Measurements from ENCODE around the gene KCNN3. TPM values are rescaled to one million over a fixed set of nuclear protein-coding genes. Genes with fewer than 3 reads are reported as not detected.

Gene KCNN3
- total RNA-seq, 4 donors from 2014 or later = under 0.01 to 0.57 (median 0.08) TPM

- TF ChIP-seq CTCF (IDR thresholded peaks at IDR 0.05; ENCODE audit: low read depth) = no peak
Measured at GRCh38 chr1:154682254-154682653, 187.8 kb downstream of the KCNN3 start.

- TF ChIP-seq CTCF (IDR thresholded peaks at IDR 0.05; ENCODE audit: low read depth) = no peak
Measured at GRCh38 chr1:154669464-154670282, 200.4 kb downstream of the KCNN3 start.

GRCh38 chr1:154666051-154666790 lies 203.9 kb downstream of the KCNN3 start:
- TF ChIP-seq CTCF (IDR thresholded peaks at IDR 0.05; ENCODE audit: low read depth) = no peak

GRCh38 chr1:154664331-154665002 lies 205.6 kb downstream of the KCNN3 start:
- TF ChIP-seq CTCF (IDR thresholded peaks at IDR 0.05; ENCODE audit: low read depth) = no peak

- TF ChIP-seq CTCF (IDR thresholded peaks at IDR 0.05; ENCODE audit: low read depth) = no peak
Measured at GRCh38 chr1:154663471-154664060, 206.5 kb downstream of the KCNN3 start.

GRCh38 chr1:154661110-154661509 lies 209.0 kb downstream of the KCNN3 start:
- no peak for TF ChIP-seq CTCF (IDR thresholded peaks at IDR 0.05; ENCODE audit: low read depth)
